AG04450 (cell line): ENCODE results near the gene STEAP3. TPM values are rescaled to one million over a fixed set of nuclear protein-coding genes. Genes with fewer than 3 reads are reported as not detected.
A peak's percentile ranks its signal among the peaks of the same experiment; 100 is the strongest.

Source experiments
- CTCF ChIA-PET: fragments of 300-600, 350-600 bp; formaldehyde crosslinking; extraction: SDS; loops from one replicate; lab custom pipeline; 2022; ENCODE audit warnings: antibody characterized with exemption, inconsistent platforms; lab: Charles Lee
- POLR2A ChIA-PET: fragments of 350-600 bp; formaldehyde crosslinking; extraction: SDS; loops from one replicate; lab custom pipeline; 2021; ENCODE audit warnings: antibody characterized with exemption, inconsistent platforms; lab: Yijun Ruan, JAX
- DNase-seq: peaks from one replicate; pipeline ENCODE4 v3.0.0-alpha.2; 2011; ENCODE audit warnings: low read depth, low spot score
- H3K27ac ChIP-seq: one replicate; pipeline ENCODE4 v1.5.1; 2012; ENCODE audit warnings: low read depth, low read length, control low read depth
- H3K27me3 ChIP-seq: one replicate; pipeline ENCODE4 v1.6.0; 2012; ENCODE audit warnings: low read length; ENCODE audit not compliant: control insufficient read depth, insufficient read depth
- H3K4me3 ChIP-seq: 2 replicates; pipeline ENCODE4 v1.5.1; 2011; ENCODE audit warnings: mild to moderate bottlenecking, low read depth, low read length, control low read depth
- H3K9me3 ChIP-seq: 2 replicates; pipeline ENCODE4 v1.5.1; 2012; ENCODE audit warnings: low read length; ENCODE audit not compliant: control insufficient read depth, insufficient read depth
- polyA plus RNA-seq: library from polyadenylated mRNA; depleted of rRNA; stranded (reverse); fragments of >200 nt; gene quantifications from 2 replicates; pipeline ENCODE4 v1.2.3, GENCODE V29; 2011
- TF ChIP-seq, protein P1 (sequence below): IDR thresholded peaks from 2 replicates; pipeline ENCODE4 v1.5.1; 2011; ENCODE audit warnings: low read depth, low read length, control low read depth, inconsistent platforms

Gene STEAP3
- polyA plus RNA-seq, 1 experiment: 34.3 TPM

DNA sequence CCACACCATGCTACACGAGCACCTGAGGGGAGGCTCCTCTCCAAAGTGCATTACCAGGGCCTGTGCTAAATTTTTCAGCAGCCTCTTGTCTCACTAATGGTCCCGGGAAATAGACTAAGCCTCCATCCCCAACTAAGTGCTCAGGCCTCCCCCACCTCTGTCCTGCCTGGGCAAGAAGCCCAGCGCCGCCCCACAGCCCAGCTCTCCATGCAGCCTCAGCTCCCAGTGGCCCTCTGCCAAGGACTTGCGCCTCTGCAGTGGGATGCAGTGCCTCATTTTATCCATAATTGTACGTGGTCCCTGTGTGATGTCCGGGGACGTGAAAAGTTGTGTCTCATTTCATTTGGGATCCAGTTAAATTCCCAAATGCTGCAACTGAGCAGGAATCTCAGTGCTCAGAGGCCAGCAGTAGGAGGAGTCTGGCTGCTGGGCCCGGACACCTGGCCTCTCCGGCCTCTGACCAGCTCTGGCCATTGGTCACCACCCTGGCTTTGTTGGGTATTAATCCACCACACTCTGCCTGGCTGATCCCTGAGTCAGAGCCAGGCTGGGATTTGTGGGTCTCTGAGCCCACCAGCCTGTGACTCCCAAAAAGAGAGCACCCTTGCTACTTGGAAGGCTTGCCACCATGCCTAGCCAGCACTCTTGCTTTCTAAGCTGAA lies 11.4 kb upstream of the STEAP3 start:
- Histone ChIP-seq H3K27ac (no peak overlapping the region), H3K4me3 (no peak overlapping the region), H3K9me3 (no peaks in the 10 kb centered on the region), H3K27me3 (peaks cover 23% of the 10 kb centered on the region)
- DNase-seq: no peak
- POLR2A ChIA-PET: no interaction called here
- TF ChIP-seq, protein P1, sequence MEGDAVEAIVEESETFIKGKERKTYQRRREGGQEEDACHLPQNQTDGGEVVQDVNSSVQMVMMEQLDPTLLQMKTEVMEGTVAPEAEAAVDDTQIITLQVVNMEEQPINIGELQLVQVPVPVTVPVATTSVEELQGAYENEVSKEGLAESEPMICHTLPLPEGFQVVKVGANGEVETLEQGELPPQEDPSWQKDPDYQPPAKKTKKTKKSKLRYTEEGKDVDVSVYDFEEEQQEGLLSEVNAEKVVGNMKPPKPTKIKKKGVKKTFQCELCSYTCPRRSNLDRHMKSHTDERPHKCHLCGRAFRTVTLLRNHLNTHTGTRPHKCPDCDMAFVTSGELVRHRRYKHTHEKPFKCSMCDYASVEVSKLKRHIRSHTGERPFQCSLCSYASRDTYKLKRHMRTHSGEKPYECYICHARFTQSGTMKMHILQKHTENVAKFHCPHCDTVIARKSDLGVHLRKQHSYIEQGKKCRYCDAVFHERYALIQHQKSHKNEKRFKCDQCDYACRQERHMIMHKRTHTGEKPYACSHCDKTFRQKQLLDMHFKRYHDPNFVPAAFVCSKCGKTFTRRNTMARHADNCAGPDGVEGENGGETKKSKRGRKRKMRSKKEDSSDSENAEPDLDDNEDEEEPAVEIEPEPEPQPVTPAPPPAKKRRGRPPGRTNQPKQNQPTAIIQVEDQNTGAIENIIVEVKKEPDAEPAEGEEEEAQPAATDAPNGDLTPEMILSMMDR: no peak
- CTCF ChIA-PET: no interaction called here

DNA sequence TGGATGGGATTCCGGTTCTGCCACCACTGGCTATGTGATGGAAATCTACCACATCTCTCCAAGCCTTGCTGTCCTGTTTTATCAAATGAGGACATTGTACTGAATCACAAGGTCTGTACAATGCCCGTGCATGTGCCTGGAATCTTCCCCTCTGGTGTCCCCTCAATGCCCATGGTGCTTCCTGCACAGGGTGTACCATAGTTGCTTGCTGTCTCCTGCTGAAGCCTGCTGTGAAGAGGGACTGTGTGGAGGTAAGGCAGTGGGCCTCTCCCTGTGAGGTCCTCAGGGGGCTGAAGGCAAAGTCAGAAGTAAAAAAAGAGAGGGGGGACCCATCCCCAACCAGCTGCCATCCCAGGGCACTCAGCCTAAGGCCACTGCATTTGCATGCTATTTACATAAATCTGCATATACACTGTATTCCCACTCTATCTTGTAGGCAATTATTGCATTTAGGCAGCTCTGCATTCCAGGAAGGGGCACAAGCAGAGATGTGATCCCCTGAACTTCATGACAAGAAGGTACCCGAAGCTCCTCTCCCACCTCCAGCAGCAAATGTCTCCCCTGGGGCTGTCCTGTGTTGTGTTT lies 9.1 kb upstream of the STEAP3 start:
- DNase-seq: no peak
- H3K27ac ChIP-seq: no peak overlapping the region
- ChIA-PET POLR2A (no interaction called here), CTCF (interaction anchor here (1.5 kb wide), 1 partner anchor 51 kb away, joined by 5 read pairs; no protein-coding TSS in a partner anchor)
- H3K9me3 ChIP-seq: no peaks in the 10 kb centered on the region
- TF ChIP-seq, protein P1: no peak
- H3K4me3 ChIP-seq: no peak overlapping the region
- peaks cover 18% of the 10 kb centered on the region for H3K27me3 ChIP-seq

DNA sequence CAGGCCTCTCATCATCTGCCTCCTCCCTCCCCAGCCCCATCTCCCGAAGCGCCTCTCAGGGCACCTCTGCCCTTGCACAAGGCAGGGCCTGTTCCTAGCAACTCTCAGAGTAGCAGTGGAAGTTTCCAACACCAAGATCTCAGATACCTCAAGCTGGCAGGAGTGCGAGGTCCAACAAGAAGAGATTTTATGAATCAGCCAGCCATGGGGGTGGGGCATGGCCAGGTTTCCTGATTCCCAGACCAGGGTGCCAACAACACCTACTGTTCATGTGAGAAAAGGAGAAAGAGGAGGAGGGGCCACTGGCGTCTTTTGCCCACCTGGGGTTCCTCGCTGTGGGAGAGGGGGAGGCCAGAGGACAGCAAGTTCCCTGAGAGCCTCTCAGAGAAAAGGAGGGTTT lies 6.6 kb upstream of the STEAP3 start:
- peaks cover 7% of the 10 kb centered on the region for H3K27me3 ChIP-seq

DNA sequence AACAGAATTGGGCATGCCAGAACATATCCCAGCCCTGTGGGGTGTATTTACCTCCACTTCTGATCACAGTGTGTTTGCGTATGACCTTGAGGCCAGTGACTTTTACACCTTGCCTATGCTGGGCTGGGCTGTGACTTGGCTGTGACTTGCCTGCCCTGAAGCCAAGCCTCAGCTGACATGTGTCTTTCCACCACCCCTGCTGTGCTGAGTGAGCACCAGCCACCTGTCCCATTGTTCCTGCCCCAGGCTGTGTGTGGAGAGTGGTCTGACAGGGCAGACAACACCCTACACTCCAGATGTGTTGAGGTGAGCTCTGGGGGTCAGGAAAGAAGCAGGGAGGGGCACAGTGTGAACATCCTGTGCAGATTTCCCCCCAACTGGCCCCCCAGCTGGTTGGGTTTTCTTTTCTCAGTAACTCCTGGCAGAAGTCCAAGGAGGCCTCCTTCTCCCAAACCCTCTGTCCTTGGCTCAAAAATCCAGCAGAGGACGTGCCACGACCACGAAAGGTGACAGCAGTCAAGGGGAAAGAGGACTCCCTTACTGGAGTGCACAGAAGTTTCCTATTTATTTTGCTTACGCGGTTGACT lies 5.1 kb upstream of the STEAP3 start:
- POLR2A ChIA-PET: no interaction called here
- CTCF ChIA-PET: interaction anchor here (0.6 to 4.1 kb wide), 17 partner anchors 12 to 1244 kb away, joined by 3 to 43 read pairs (median 3); no protein-coding TSS in a partner anchor
- DNase-seq: peak; percentile 48

More for the DNA sequence above, 6.6 kb upstream of the STEAP3 start:
- ChIA-PET CTCF (no interaction called here), POLR2A (no interaction called here)
- no peak overlapping the region for H3K27ac ChIP-seq
- no peaks in the 10 kb centered on the region for H3K9me3 ChIP-seq
- H3K4me3 ChIP-seq: no peak overlapping the region
- no peak for DNase-seq
- TF ChIP-seq, protein P1: no peak

More for the DNA sequence above, 5.1 kb upstream of the STEAP3 start:
- Histone ChIP-seq H3K27me3 (peaks cover 4% of the 10 kb centered on the region), H3K27ac (no peak overlapping the region), H3K4me3 (no peak overlapping the region), H3K9me3 (no peaks in the 10 kb centered on the region)
- TF ChIP-seq, protein P1: peak; percentile 62
